ENCODE measurements around the gene PAPSS1.

DNA sequence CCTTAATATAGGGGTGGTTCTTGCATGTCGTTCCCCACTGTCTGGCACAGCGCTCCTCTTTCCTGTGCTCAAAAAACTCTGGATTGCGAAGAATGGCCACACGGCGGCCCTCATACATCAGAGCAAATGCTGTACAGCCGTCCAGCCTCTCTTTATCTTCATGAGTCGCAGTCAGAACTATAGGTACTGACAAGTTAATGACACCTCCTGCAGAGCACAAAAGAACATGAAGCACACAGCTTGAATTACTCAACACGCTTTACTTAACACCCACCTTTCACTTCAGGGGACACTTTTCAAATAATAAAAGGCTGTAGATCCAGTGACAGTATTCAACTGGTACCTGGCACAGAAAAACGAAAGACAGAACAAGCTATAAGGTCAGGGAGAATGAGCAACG is 65.3 kb downstream of the PAPSS1 start:
- no peak for TF ChIP-seq CTCF (IDR thresholded peaks at IDR 0.05; ENCODE audit: insufficient read depth, low read length)
- TF ChIP-seq POLR2AphosphoS5 (IDR thresholded peaks at IDR 0.05; ENCODE audit: low read depth), result no peak
- TF ChIP-seq REST (IDR thresholded peaks at IDR 0.05; ENCODE audit: insufficient replicate concordance, low read depth), result no peak
- TF ChIP-seq GABPA (IDR thresholded peaks at IDR 0.05; ENCODE audit: low read depth), result no peak
- no peak for TF ChIP-seq SPI1 (IDR thresholded peaks at IDR 0.05; ENCODE audit: borderline replicate concordance, low read depth)
